Nephron progenitor cell (in vitro differentiated cells): ENCODE measurements around the gene MAP3K15.
"Not testable (repeated sequence)": the region's sequence is repeated elsewhere in the genome, so short reads cannot be mapped to it uniquely, and the experiment has no call there.

Experiments used
- DNase-seq: peaks from one replicate; pipeline ENCODE4 v3.0.0; 2021
- H3K27ac Mint-ChIP-seq: 2 replicates; pipeline ENCODE4 v1.8.0; 2021; ENCODE audit warnings: mild to moderate bottlenecking, moderate library complexity, mixed read lengths
- H3K27me3 Mint-ChIP-seq: 2 replicates; pipeline ENCODE4 v1.8.0; 2021; ENCODE audit warnings: mild to moderate bottlenecking, low read depth, mixed read lengths; ENCODE audit not compliant: poor library complexity
- H3K36me3 Mint-ChIP-seq: 2 replicates; pipeline ENCODE4 v1.8.0; 2021; ENCODE audit warnings: low read depth, mixed read lengths
- H3K4me1 Mint-ChIP-seq: 2 replicates; pipeline ENCODE4 v1.8.0; 2021; ENCODE audit warnings: mixed read lengths
- H3K4me3 Mint-ChIP-seq: 2 replicates; pipeline ENCODE4 v1.8.0; 2021; ENCODE audit warnings: mild to moderate bottlenecking, moderate library complexity, mixed read lengths
- H3K9me3 Mint-ChIP-seq: 2 replicates; pipeline ENCODE4 v1.8.0; 2021; ENCODE audit warnings: mild to moderate bottlenecking, moderate library complexity, mixed read lengths
- TF ChIP-seq, protein P1 (sequence below): fragments of 200-600 bp; sonication (generic); IDR thresholded peaks from 2 replicates; pipeline ENCODE4 v1.5.0; 2021; ENCODE audit warnings: antibody characterized with exemption

The MAP3K15 gene

DNA sequence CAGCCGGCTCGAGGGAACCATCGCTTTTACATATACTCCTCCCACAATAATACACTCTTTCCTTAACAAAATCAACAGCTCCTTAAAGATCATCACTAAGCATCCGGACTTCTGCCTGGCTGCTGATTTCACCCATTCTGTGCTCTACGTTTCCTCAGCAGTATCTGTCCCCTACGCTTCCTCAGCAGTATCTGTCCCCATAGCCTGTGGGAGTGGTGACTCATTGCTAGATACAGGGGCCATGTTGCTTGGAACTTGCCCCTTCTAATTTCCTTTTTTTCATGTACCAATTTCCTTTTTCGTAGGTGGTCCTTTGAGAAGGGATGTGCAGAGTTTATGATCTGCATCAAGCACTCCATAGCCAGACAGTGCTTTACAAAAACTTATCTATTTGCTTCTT lies 18.6 kb downstream of the MAP3K15 start:
- peaks cover 49% of the 10 kb centered on the region for H3K9me3 Mint-ChIP-seq
- H3K27me3 Mint-ChIP-seq = no peaks in the 10 kb centered on the region
- H3K27ac Mint-ChIP-seq = no peak overlapping the region
- TF ChIP-seq, protein P1, sequence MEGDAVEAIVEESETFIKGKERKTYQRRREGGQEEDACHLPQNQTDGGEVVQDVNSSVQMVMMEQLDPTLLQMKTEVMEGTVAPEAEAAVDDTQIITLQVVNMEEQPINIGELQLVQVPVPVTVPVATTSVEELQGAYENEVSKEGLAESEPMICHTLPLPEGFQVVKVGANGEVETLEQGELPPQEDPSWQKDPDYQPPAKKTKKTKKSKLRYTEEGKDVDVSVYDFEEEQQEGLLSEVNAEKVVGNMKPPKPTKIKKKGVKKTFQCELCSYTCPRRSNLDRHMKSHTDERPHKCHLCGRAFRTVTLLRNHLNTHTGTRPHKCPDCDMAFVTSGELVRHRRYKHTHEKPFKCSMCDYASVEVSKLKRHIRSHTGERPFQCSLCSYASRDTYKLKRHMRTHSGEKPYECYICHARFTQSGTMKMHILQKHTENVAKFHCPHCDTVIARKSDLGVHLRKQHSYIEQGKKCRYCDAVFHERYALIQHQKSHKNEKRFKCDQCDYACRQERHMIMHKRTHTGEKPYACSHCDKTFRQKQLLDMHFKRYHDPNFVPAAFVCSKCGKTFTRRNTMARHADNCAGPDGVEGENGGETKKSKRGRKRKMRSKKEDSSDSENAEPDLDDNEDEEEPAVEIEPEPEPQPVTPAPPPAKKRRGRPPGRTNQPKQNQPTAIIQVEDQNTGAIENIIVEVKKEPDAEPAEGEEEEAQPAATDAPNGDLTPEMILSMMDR = no peak
- no peak overlapping the region for H3K4me3 Mint-ChIP-seq
- DNase-seq = no peak
- no peaks in the 10 kb centered on the region for H3K36me3 Mint-ChIP-seq
- no peaks in the 10 kb centered on the region for H3K4me1 Mint-ChIP-seq

DNA sequence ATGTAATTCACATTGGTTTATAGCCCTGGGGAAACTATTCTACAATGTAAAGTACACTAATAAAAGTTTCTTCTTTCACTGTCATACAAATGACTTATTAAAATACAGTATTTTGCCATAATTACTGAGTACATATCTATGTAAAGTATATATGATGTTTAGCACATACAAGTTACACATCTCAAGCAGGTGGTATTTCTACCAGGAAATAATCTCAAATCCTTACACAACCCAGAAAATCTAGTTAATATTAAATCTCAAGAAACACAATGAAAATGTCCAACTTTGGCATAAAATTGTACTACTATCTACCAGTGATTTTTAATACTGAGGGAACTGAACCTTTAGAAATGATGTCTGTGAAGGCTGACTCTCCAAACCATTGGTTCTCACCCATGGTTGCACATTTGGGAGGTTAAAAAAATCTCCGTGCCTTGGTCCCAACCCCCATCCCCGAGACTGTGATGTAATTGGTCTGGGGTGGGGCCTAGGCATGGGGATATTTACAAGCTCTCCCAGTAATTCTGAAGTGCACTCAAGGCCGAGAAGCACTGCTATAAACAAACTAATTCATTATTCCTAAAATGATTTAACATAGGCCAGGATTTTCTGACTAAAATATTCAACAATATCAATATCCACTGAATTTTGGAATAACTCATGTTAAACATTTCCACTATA lies 27.6 kb downstream of the MAP3K15 start:
- no peaks in the 10 kb centered on the region for H3K36me3 Mint-ChIP-seq
- DNase-seq = no peak
- H3K4me1 Mint-ChIP-seq = no peaks in the 10 kb centered on the region
- peaks cover 54% of the 10 kb centered on the region for H3K9me3 Mint-ChIP-seq
- H3K27me3 Mint-ChIP-seq = no peaks in the 10 kb centered on the region
- TF ChIP-seq, protein P1 = no peak
- H3K27ac Mint-ChIP-seq = no peak overlapping the region
- H3K4me3 Mint-ChIP-seq = no peak overlapping the region

DNA sequence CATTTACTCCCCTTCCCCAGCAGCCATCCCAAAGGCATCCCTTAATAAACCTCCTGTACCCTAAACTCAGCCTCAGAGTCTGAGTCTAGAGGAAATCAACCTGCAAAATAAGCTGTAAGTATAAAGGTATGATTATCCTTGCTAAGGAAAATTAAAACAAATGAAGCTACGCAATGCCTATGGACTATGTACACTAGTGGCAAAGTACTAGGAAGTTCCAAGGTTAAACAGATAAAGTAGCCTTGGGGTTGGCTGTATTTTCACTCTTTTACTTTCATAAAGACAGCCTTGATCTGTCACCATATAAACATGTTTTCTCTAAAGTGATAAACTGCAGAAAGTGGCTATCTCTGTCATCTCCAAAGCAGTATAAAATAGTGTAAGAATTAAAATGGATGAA lies 35.9 kb downstream of the MAP3K15 start:
- H3K27ac Mint-ChIP-seq = no peak overlapping the region
- H3K27me3 Mint-ChIP-seq = no peaks in the 10 kb centered on the region
- H3K4me3 Mint-ChIP-seq = no peak overlapping the region
- TF ChIP-seq, protein P1 = no peak
- H3K36me3 Mint-ChIP-seq = peaks cover 5% of the 10 kb centered on the region
- H3K4me1 Mint-ChIP-seq = no peaks in the 10 kb centered on the region
- H3K9me3 Mint-ChIP-seq = peaks cover 62% of the 10 kb centered on the region
- DNase-seq = no peak

DNA sequence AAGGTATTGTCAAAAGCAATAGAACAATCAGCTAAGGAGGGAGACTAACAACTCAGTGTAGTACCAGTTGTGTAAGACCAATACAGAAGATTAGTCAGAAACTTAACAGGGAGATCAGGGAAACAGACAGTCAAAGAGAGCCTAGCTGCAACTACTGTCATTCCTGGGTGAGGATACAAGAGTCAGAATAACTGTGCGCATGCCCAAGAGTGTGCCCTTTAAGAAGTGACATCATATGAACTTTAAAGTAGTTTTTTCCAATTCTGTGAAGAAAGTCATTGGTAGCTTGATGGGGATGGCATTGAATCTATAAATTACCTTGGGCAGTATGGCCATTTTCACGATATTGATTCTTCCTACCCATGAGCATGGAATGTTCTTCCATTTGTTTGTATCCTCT lies 46.9 kb downstream of the MAP3K15 start:
- H3K27ac Mint-ChIP-seq, DNase-seq, H3K36me3 Mint-ChIP-seq, H3K4me3 Mint-ChIP-seq, H3K4me1 Mint-ChIP-seq: not testable (repeated sequence)
- Mint-ChIP-seq H3K27me3 (peaks cover 16% of the 10 kb centered on the region), H3K9me3 (peaks cover 53% of the 10 kb centered on the region)

DNA sequence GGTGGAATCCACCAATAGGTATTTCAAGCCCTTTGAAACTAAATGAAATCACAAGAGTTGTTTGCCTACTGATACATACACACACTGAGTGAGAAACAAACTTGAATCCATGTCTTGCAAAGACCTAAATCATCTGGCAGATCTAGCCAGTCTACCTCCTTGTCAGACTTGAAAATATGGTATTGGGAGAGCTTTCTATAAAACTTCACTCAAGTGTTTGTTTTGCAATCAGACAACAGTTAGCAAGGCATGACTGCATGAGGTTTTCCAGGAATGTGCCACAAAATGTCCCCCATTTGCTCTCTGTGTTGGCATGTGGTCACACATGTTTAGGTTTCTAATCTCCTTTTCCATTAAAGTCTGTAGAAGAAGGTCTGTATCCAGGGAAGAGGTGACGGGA lies 52.4 kb downstream of the MAP3K15 start:
- TF ChIP-seq, protein P1 = no peak
- no peak for DNase-seq
- H3K4me3 Mint-ChIP-seq = no peak overlapping the region
- no peak overlapping the region for H3K27ac Mint-ChIP-seq
- H3K27me3 Mint-ChIP-seq = peaks cover 12% of the 10 kb centered on the region
- no peaks in the 10 kb centered on the region for H3K36me3 Mint-ChIP-seq
- H3K4me1 Mint-ChIP-seq = no peaks in the 10 kb centered on the region
- H3K9me3 Mint-ChIP-seq = peaks cover 50% of the 10 kb centered on the region

DNA sequence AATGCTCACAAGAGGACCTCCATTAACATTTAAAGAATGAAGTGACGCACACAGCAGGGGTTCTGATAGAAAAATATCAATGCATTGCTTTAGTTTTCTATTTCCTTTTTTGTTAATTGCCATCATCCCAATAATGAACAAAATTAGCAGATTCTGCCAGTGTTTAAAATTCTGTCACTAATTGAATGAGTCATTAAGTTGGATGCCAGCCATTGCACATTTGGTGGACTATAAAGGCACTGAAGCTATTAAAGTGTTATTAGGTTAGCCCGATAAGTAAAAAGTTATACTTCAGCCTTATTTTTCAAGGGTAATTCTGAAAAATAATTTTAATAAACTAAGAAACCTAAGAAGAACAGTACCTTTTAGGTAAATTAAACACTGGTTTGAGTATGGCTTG lies 53.1 kb downstream of the MAP3K15 start:
- Mint-ChIP-seq H3K27me3 (peaks cover 12% of the 10 kb centered on the region), H3K4me3 (no peak overlapping the region), H3K27ac (no peak overlapping the region), H3K36me3 (no peaks in the 10 kb centered on the region), H3K4me1 (no peaks in the 10 kb centered on the region), H3K9me3 (peaks cover 47% of the 10 kb centered on the region)
- TF ChIP-seq, protein P1 = no peak
- no peak for DNase-seq
